Vagina (tissue), 2 donors: ENCODE results near the gene CBR1. TPM values are rescaled to one million over a fixed set of nuclear protein-coding genes. Genes with fewer than 3 reads are reported as not detected.

Experiments
- DNase-seq, 2 donors: peaks; one replicate each; pipeline ENCODE4 v3.0.0-alpha.2; 2017; ENCODE audit errors: extremely low spot score in 2 of 2
- H3K27ac ChIP-seq: fragments of 200-600 bp; sonication (generic); one replicate; pipeline ENCODE4 v1.5.1; 2019
- H3K27me3 ChIP-seq: fragments of 200-600 bp; sonication (generic); one replicate; pipeline ENCODE4 v1.5.1; 2019
- H3K36me3 ChIP-seq, 2 donors: fragments of 200-600 bp; sonication (generic); one replicate each; pipeline ENCODE4 v1.5.1; 2017 to 2019
- H3K4me1 ChIP-seq: fragments of 200-600 bp; sonication (generic); one replicate; pipeline ENCODE4 v1.5.1; 2019
- H3K4me3 ChIP-seq, 2 donors: fragments of 200-600 bp; sonication (generic); 1 replicate in 1 of 2; 2 replicates in 1 of 2; pipeline ENCODE4 v1.5.1; 2016 to 2019
- H3K9me3 ChIP-seq: fragments of 200-600 bp; sonication (generic); one replicate; pipeline ENCODE4 v1.5.1; 2019
- CTCF ChIP-seq, 3 experiments: fragments of 450-650 bp in 2 of 3; fragments of 200-600 bp in 1 of 3; sonication (generic) in 1 of 3; IDR thresholded peaks; one replicate each; pipeline ENCODE4 v1.5.1; 2017 to 2019; ENCODE audit warnings: antibody characterized with exemption in 3 of 3, mild to moderate bottlenecking in 2 of 3, moderate library complexity in 2 of 3
- POLR2A ChIP-seq, 2 donors: fragments of 450-650 bp; IDR thresholded peaks; one replicate each; pipeline ENCODE4 v1.6.1; 2017; ENCODE audit warnings: antibody characterized with exemption in 2 of 2, mild to moderate bottlenecking in 2 of 2, moderate library complexity in 2 of 2
- POLR2AphosphoS5 ChIP-seq, 2 donors: sonication (generic); formaldehyde crosslinking; IDR thresholded peaks; one replicate each; pipeline ENCODE4 v1.9.0; 2017; ENCODE audit warnings: antibody characterized with exemption in 2 of 2, mild to moderate bottlenecking in 2 of 2, low read depth in 1 of 2; ENCODE audit not compliant: insufficient read depth in 1 of 2
- intact Hi-C: fragments of 100-400 bp; cut with DNase I; formaldehyde crosslinking; loops from one replicate; pipeline ENCODE4 v1.15.1; 2023
- total RNA-seq: library from RNA; depleted of rRNA; stranded (reverse); fragments of >200 nt; gene quantifications from one replicate; pipeline ENCODE4 v1.2.3, GENCODE V29; 2016

CBR1 gene
- total RNA-seq, 1 donor from 2014 or later: 369 TPM

GRCh38 chr21:36038701-36039497 lies 30.9 kb upstream of the CBR1 start:
- TF ChIP-seq POLR2AphosphoS5 (IDR thresholded peaks at IDR 0.05; ENCODE audit: insufficient read depth in 1 of 2, low read depth in 1 of 2) (no peak), CTCF (IDR thresholded peaks at IDR 0.05) (no peak), POLR2A (IDR thresholded peaks at IDR 0.05) (no peak)
- intact Hi-C loops: no loop called here
- H3K9me3 ChIP-seq: no peaks in the 10 kb centered on the region
- no peaks in the 10 kb centered on the region for H3K27me3 ChIP-seq
- H3K27ac ChIP-seq: no peak overlapping the region
- no peak overlapping the region for H3K4me3 ChIP-seq
- peaks cover 0 to 68% of the 10 kb centered on the region in 2 donors for H3K36me3 ChIP-seq
- H3K4me1 ChIP-seq: no peaks in the 10 kb centered on the region
- no peak for DNase-seq

GRCh38 chr21:36039861-36040260 lies 30.0 kb upstream of the CBR1 start:
- Histone ChIP-seq H3K4me1 (no peaks in the 10 kb centered on the region), H3K4me3 (no peak overlapping the region), H3K27ac (no peak overlapping the region), H3K27me3 (no peaks in the 10 kb centered on the region), H3K36me3 (peaks cover 0 to 68% of the 10 kb centered on the region in 2 donors), H3K9me3 (no peaks in the 10 kb centered on the region)
- no peak for TF ChIP-seq CTCF (IDR thresholded peaks at IDR 0.05)
- no peak for TF ChIP-seq POLR2A (IDR thresholded peaks at IDR 0.05)
- DNase-seq: no peak
- intact Hi-C loops: no loop called here

GRCh38 chr21:36040389-36040788 lies 29.4 kb upstream of the CBR1 start:
- Histone ChIP-seq H3K36me3 (peaks cover 0 to 68% of the 10 kb centered on the region in 2 donors), H3K27me3 (no peaks in the 10 kb centered on the region), H3K4me1 (no peaks in the 10 kb centered on the region), H3K4me3 (no peak overlapping the region), H3K27ac (no peak overlapping the region), H3K9me3 (no peaks in the 10 kb centered on the region)
- no peak for TF ChIP-seq CTCF (IDR thresholded peaks at IDR 0.05)
- no peak for TF ChIP-seq POLR2AphosphoS5 (IDR thresholded peaks at IDR 0.05; ENCODE audit: insufficient read depth in 1 of 2, low read depth in 1 of 2)
- no peak for TF ChIP-seq POLR2A (IDR thresholded peaks at IDR 0.05)
- intact Hi-C loops: no loop called here
- DNase-seq: no peak

GRCh38 chr21:36041910-36042309 lies 27.9 kb upstream of the CBR1 start:
- Histone ChIP-seq H3K4me3 (no peak overlapping the region), H3K4me1 (no peaks in the 10 kb centered on the region), H3K36me3 (peaks cover 0 to 68% of the 10 kb centered on the region in 2 donors), H3K27me3 (no peaks in the 10 kb centered on the region), H3K27ac (no peak overlapping the region), H3K9me3 (no peaks in the 10 kb centered on the region)
- TF ChIP-seq CTCF (IDR thresholded peaks at IDR 0.05) (no peak), POLR2A (IDR thresholded peaks at IDR 0.05) (no peak), POLR2AphosphoS5 (IDR thresholded peaks at IDR 0.05; ENCODE audit: insufficient read depth in 1 of 2, low read depth in 1 of 2) (no peak)
- DNase-seq: no peak
- intact Hi-C loops: no loop called here

- intact Hi-C loops: no loop called here
These were observed 25.8 kb upstream of the CBR1 start for GRCh38 chr21:36044056-36044455.

More at GRCh38 chr21:36044056-36044455, 25.8 kb upstream of the CBR1 start:
- no peak overlapping the region for H3K4me3 ChIP-seq
- H3K36me3 ChIP-seq: peaks cover 0 to 51% of the 10 kb centered on the region in 2 donors
- DNase-seq: no peak
- TF ChIP-seq POLR2AphosphoS5 (IDR thresholded peaks at IDR 0.05; ENCODE audit: insufficient read depth in 1 of 2, low read depth in 1 of 2): no peak
- no peak for TF ChIP-seq POLR2A (IDR thresholded peaks at IDR 0.05)
- TF ChIP-seq CTCF (IDR thresholded peaks at IDR 0.05): no peak
- peak overlapping the region; percentile 4 for H3K27ac ChIP-seq
- H3K9me3 ChIP-seq: no peaks in the 10 kb centered on the region
- no peaks in the 10 kb centered on the region for H3K27me3 ChIP-seq
- H3K4me1 ChIP-seq: no peaks in the 10 kb centered on the region
